WTC11 (cell line): ENCODE data around the gene DMAC1. TPM values are rescaled to one million over a fixed set of nuclear protein-coding genes. Genes with fewer than 3 reads are reported as not detected.

Experiments used
- ATAC-seq: fragments of 200-7000 bp; cut with Tn5 transposase; 2 replicates; pipeline ENCODE4 v1.10.0; 2021; ENCODE audit warnings: mild to moderate bottlenecking, moderate library complexity
- CTCF ChIA-PET: fragments of 300-600 bp; sonication (Branson Sonifier 250); formaldehyde crosslinking; loops from one replicate; lab custom pipeline; 2021; ENCODE audit warnings: antibody characterized with exemption; lab: Charles Lee
- POLR2A ChIA-PET: fragments of 350-600 bp; sonication (Branson Sonifier 250); formaldehyde crosslinking; loops from one replicate; lab custom pipeline; 2021; ENCODE audit warnings: antibody characterized with exemption; lab: Charles Lee
- DNase-seq: peaks from one replicate; pipeline ENCODE4 v3.0.0; 2021; ENCODE audit warnings: low spot score
- H3K27ac Mint-ChIP-seq: 2 replicates; pipeline ENCODE4 v1.8.0; 2021; ENCODE audit warnings: mixed read lengths
- H3K27me3 Mint-ChIP-seq: 2 replicates; pipeline ENCODE4 v1.8.0; 2021; ENCODE audit warnings: low read depth, mild to moderate bottlenecking, moderate library complexity, mixed read lengths
- H3K36me3 Mint-ChIP-seq: 2 replicates; pipeline ENCODE4 v1.8.0; 2021; ENCODE audit warnings: mixed read lengths
- H3K4me1 Mint-ChIP-seq: 2 replicates; pipeline ENCODE4 v1.8.0; 2022; ENCODE audit warnings: mixed read lengths
- H3K4me3 Mint-ChIP-seq: 2 replicates; pipeline ENCODE4 v1.8.0; 2021; ENCODE audit warnings: mild to moderate bottlenecking, moderate library complexity, mixed read lengths
- H3K9me3 Mint-ChIP-seq: 2 replicates; pipeline ENCODE4 v1.8.0; 2021; ENCODE audit warnings: mixed read lengths
- ATF6 ChIP-seq: sonication (generic); formaldehyde crosslinking; IDR thresholded peaks from 2 replicates; pipeline ENCODE4 v1.8.1; 2023; ENCODE audit warnings: mild to moderate bottlenecking, missing genetic modification reagents
- CREM ChIP-seq: sonication (generic); formaldehyde crosslinking; IDR thresholded peaks from 2 replicates; pipeline ENCODE4 v1.8.1; 2022; ENCODE audit warnings: mild to moderate bottlenecking, missing genetic modification reagents, moderate library complexity
- E2F1 ChIP-seq: sonication (generic); formaldehyde crosslinking; IDR thresholded peaks from 2 replicates; pipeline ENCODE4 v1.8.0; 2022; ENCODE audit warnings: mild to moderate bottlenecking, missing genetic modification reagents
- ELF4 ChIP-seq: sonication (generic); formaldehyde crosslinking; IDR thresholded peaks from 2 replicates; pipeline ENCODE4 v1.8.1; 2022; ENCODE audit warnings: low read depth, mild to moderate bottlenecking, moderate library complexity, missing genetic modification reagents
- ETV6 ChIP-seq: sonication (generic); formaldehyde crosslinking; IDR thresholded peaks from 2 replicates; pipeline ENCODE4 v1.8.1; 2022; ENCODE audit warnings: mild to moderate bottlenecking, missing genetic modification reagents
- FOXP1 ChIP-seq: sonication (generic); formaldehyde crosslinking; IDR thresholded peaks from 2 replicates; pipeline ENCODE4 v1.8.0; 2022; ENCODE audit warnings: missing genetic modification reagents, mild to moderate bottlenecking, moderate library complexity, borderline replicate concordance
- FOXP4 ChIP-seq: sonication (generic); formaldehyde crosslinking; IDR thresholded peaks from 2 replicates; pipeline ENCODE4 v1.8.0; 2022; ENCODE audit warnings: mild to moderate bottlenecking, missing genetic modification reagents
- GABPB1 ChIP-seq: sonication (generic); formaldehyde crosslinking; IDR thresholded peaks from 2 replicates; pipeline ENCODE4 v1.8.1; 2023; ENCODE audit warnings: mild to moderate bottlenecking, missing genetic modification reagents
- HMGXB4 ChIP-seq: sonication (generic); formaldehyde crosslinking; IDR thresholded peaks from 2 replicates; pipeline ENCODE4 v1.8.1; 2023; ENCODE audit warnings: mild to moderate bottlenecking, moderate library complexity, missing genetic modification reagents
- IRF2 ChIP-seq: sonication (generic); formaldehyde crosslinking; IDR thresholded peaks from 2 replicates; pipeline ENCODE4 v1.8.0; 2022; ENCODE audit warnings: low read depth, missing genetic modification reagents, borderline replicate concordance
- JAZF1 ChIP-seq: fragments of 250-450 bp; sonication (Bioruptor Pico); IDR thresholded peaks from 2 replicates; pipeline ENCODE4 v1.9.0; 2021; ENCODE audit warnings: moderate library complexity, mild to moderate bottlenecking, inconsistent platforms
- KAT7 ChIP-seq: sonication (generic); formaldehyde crosslinking; IDR thresholded peaks from 2 replicates; pipeline ENCODE4 v1.8.1; 2023; ENCODE audit warnings: missing genetic modification reagents, mild to moderate bottlenecking, borderline replicate concordance
- MXD4 ChIP-seq: fragments of 250-450 bp; sonication (Bioruptor Pico); IDR thresholded peaks from 2 replicates; pipeline ENCODE4 v1.8.0; 2021; ENCODE audit warnings: mild to moderate bottlenecking, moderate library complexity, borderline replicate concordance
- NR1H2 ChIP-seq: sonication (generic); formaldehyde crosslinking; IDR thresholded peaks from 2 replicates; pipeline ENCODE4 v1.9.0; 2021; ENCODE audit warnings: mild to moderate bottlenecking, moderate library complexity, missing genetic modification reagents
- NR3C1 ChIP-seq: sonication (generic); formaldehyde crosslinking; conservative IDR thresholded peaks from 2 replicates; pipeline ENCODE4 v1.8.1; 2023; ENCODE audit warnings: low read depth, mild to moderate bottlenecking, missing genetic modification reagents
- USF1 ChIP-seq: sonication (generic); formaldehyde crosslinking; IDR thresholded peaks from 2 replicates; pipeline ENCODE4 v1.8.0; 2022; ENCODE audit warnings: mild to moderate bottlenecking, missing genetic modification reagents
- ZMAT4 ChIP-seq: fragments of 250-450 bp; sonication (Bioruptor Pico); IDR thresholded peaks from 2 replicates; pipeline ENCODE4 v1.9.0; 2021; ENCODE audit warnings: mild to moderate bottlenecking
- ZNF138 ChIP-seq: sonication (generic); formaldehyde crosslinking; conservative IDR thresholded peaks from 2 replicates; pipeline ENCODE4 v1.8.1; 2022; ENCODE audit warnings: mild to moderate bottlenecking, moderate library complexity, missing genetic modification reagents
- ZNF219 ChIP-seq: sonication (generic); formaldehyde crosslinking; IDR thresholded peaks from 2 replicates; pipeline ENCODE4 v1.8.0; 2023; ENCODE audit warnings: missing genetic modification reagents, mild to moderate bottlenecking, borderline replicate concordance
- ZNF281 ChIP-seq: sonication (generic); formaldehyde crosslinking; IDR thresholded peaks from 2 replicates; pipeline ENCODE4 v1.8.0; 2023; ENCODE audit warnings: mild to moderate bottlenecking, missing genetic modification reagents
- total RNA-seq: library from RNA; stranded (reverse); gene quantifications from 3 replicates; pipeline ENCODE4 v1.2.3, GENCODE V29; 2021

The DMAC1 gene
- total RNA-seq, 1 experiment from 2014 or later, result 71.2 TPM

- Mint-ChIP-seq H3K9me3 (no peaks in the 10 kb centered on the region), H3K27ac (no peak overlapping the region), H3K4me3 (no peak overlapping the region), H3K4me1 (no peaks in the 10 kb centered on the region), H3K36me3 (peaks cover 30% of the 10 kb centered on the region), H3K27me3 (no peaks in the 10 kb centered on the region)
- ATAC-seq (no peak), DNase-seq (no peak)
- CTCF ChIA-PET, result no interaction called here
- TF ChIP-seq ZNF219 (CRISPR knock-in tag), result no peak
- no peak for TF ChIP-seq ATF6 (CRISPR knock-in tag)
- no peak for TF ChIP-seq E2F1 (CRISPR knock-in tag)
- no peak for TF ChIP-seq NR1H2 (CRISPR knock-in tag)
- TF ChIP-seq CREM (CRISPR knock-in tag), result no peak
- TF ChIP-seq ETV6 (CRISPR knock-in tag), result no peak
- TF ChIP-seq IRF2 (CRISPR knock-in tag), result no peak
- TF ChIP-seq ELF4 (CRISPR knock-in tag), result no peak
- no peak for TF ChIP-seq USF1 (CRISPR knock-in tag)
- TF ChIP-seq JAZF1 (CRISPR knock-in tag), result no peak
- TF ChIP-seq ZNF281 (CRISPR knock-in tag), result no peak
- TF ChIP-seq FOXP4, result no peak
- TF ChIP-seq ZMAT4 (CRISPR knock-in tag), result no peak
- TF ChIP-seq NR3C1, result no peak
- no peak for TF ChIP-seq GABPB1 (CRISPR knock-in tag)
- POLR2A ChIA-PET, result no interaction called here
These were observed 9.4 kb downstream of the DMAC1 start for GRCh38 chr9:7790022-7790818.

GRCh38 chr9:7788772-7789171 is 10.8 kb downstream of the DMAC1 start:
- H3K4me1 Mint-ChIP-seq, result no peaks in the 10 kb centered on the region
- no peak overlapping the region for H3K27ac Mint-ChIP-seq
- POLR2A ChIA-PET, result no interaction called here
- ATAC-seq (no peak), DNase-seq (no peak)
- no peak overlapping the region for H3K4me3 Mint-ChIP-seq
- no peaks in the 10 kb centered on the region for H3K9me3 Mint-ChIP-seq
- H3K36me3 Mint-ChIP-seq, result peaks cover 22% of the 10 kb centered on the region
- H3K27me3 Mint-ChIP-seq, result no peaks in the 10 kb centered on the region
- CTCF ChIA-PET, result no interaction called here
- TF ChIP-seq KAT7 (CRISPR knock-in tag), result no peak
- TF ChIP-seq FOXP1 (CRISPR knock-in tag), result no peak
- TF ChIP-seq ZNF138 (CRISPR knock-in tag), result no peak
- no peak for TF ChIP-seq MXD4 (CRISPR knock-in tag)
- no peak for TF ChIP-seq HMGXB4 (CRISPR knock-in tag)
